Stimulated activated CD8-positive, alpha-beta memory T cell treated with anti-CD3 and anti-CD28 coated beads, Interleukin-7, amount 100 ng/mL, for 1 hour (primary cell): Measurements from ENCODE around the gene FLT4.
"Not testable (repeated sequence)": the region's sequence is repeated elsewhere in the genome, so short reads cannot be mapped to it uniquely, and the experiment has no call there.

ENCODE experiments used
- DNase-seq, 2 donors: peaks; one replicate each; pipeline ENCODE4 v3.0.0-alpha.2; 2020; ENCODE audit warnings: low read depth in 2 of 2

FLT4 gene

GRCh38 chr5:180649297-180650039 is at the start of gene FLT4:
Gene FLT4, minus strand, starts transcription at chr5:180649600. Its CDS starts 55 bp downstream, at chr5:180649545.
- DNase-seq = no peak

- no peak for DNase-seq
Measured at GRCh38 chr5:180699042-180699441, 49.6 kb upstream of the FLT4 start.

GRCh38 chr5:180696116-180696515 is 46.7 kb upstream of the FLT4 start:
- DNase-seq = no peak

DNA sequence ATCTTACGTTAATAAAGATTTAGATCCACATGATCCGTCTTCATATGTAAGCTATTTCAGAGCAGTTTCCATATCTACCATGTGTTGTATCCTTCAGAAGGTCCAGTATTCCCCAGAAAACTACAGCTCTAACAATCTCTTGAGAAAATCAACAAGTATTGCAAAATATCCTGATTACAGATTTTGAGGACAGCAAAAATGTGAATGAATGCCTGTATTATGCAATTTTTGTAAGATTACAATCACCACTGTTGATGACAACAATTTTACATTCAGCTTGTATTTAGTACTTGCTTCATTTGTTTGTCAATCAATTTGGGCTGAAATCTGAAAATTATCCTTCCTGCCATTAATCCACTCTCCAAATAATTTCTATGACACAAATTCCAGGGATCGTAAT is 43.0 kb upstream of the FLT4 start:
- no peak for DNase-seq

GRCh38 chr5:180691046-180691445 is 41.6 kb upstream of the FLT4 start:
- DNase-seq = no peak

GRCh38 chr5:180690562-180690961 is 41.2 kb upstream of the FLT4 start:
- DNase-seq = no peak

DNA sequence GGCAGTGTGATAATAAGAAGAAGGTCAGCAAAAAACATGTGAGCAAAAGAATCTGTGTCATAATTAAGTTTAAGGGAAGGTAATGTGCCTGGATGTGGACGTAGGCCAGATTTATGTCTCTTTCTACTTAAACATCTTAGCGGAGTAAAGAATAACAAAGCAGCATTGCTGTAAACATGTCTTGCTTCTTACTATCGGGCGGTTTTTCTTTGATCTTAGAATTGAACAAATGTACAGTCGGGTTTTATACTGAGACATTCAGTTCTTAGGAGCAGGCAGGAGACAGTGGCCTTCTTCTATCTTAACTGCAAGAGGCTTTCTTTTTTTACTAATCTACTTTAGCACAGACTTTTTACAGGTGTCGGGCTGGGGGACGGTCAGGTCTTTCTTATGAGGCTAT is 40.4 kb upstream of the FLT4 start:
- no peak for DNase-seq

GRCh38 chr5:180689071-180689694 is 39.8 kb upstream of the FLT4 start:
- no peak for DNase-seq

GRCh38 chr5:180688330-180689070 is 39.1 kb upstream of the FLT4 start:
- DNase-seq = no peak

DNA sequence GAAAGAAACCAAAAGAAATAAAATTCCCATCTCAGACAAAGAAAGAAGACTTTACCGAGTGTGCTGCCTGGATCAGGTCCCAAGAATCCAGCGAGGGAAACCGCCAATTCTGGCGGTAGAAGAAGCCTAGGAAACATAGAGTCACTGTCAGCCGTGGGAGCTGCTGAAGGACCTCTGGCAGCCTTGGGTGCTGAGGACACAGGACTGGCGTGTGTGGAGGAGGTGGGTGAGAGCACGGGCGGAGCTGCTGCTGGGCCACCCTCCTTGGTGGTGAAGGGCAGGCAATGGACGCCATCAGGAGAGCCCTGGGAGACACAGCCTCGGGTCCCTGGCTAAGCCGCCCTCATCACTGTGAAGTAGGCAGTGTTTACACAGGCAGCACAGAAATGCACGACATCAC is 37.4 kb upstream of the FLT4 start:
- DNase-seq = not testable (repeated sequence)

DNA sequence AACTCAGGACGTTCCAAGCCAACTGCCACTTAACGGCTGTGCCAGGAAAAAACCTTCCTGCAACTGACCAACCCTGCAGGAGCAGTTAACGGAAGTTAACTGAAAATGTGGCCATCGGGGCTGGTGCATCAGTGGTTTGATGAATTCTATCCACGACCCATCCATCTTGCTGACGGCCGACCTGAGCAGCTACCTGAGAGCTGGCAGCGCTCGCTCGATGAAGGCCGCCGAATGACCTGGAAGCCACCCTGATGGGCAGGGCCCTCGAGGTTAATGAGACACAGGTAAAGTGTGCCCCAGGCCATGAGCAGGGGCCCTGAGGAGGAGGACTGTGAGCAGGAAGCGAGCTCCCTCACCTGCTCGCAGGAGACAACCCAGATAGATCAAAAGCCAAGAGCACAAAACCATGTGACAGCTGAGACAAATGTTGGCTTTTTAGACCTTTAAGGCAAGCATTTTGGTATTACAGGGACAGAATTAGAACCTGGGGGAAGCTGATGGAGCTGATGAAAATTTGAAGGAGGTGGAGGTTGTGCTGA is 35.3 kb upstream of the FLT4 start:
- DNase-seq = no peak

GRCh38 chr5:180683220-180683922 is 34.0 kb upstream of the FLT4 start:
- no peak for DNase-seq

GRCh38 chr5:180682560-180682959 is 33.2 kb upstream of the FLT4 start:
- no peak for DNase-seq

GRCh38 chr5:180682008-180682407 is 32.6 kb upstream of the FLT4 start:
- not testable (repeated sequence) for DNase-seq

DNA sequence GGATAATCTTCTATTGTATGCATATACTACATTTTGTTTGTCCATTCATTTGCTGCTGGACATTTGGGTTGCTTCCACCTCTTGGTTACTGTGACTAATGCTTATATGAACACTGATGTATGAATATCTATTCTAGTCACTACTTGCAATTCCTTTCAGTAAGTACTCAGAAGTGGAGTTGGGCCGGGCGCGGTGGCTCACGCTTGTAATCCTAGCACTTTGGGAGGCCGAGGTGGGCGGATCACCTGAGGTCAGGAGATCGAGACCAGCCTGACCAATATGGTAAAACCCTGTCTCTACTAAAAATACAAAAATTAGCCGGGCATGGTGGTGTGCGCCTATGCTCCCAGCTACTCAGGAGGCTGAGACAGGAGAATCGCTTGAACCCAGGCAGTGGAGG is 28.9 kb upstream of the FLT4 start:
- DNase-seq = not testable (repeated sequence)

- DNase-seq = no peak
Measured at GRCh38 chr5:180675036-180675635, 25.7 kb upstream of the FLT4 start.

DNA sequence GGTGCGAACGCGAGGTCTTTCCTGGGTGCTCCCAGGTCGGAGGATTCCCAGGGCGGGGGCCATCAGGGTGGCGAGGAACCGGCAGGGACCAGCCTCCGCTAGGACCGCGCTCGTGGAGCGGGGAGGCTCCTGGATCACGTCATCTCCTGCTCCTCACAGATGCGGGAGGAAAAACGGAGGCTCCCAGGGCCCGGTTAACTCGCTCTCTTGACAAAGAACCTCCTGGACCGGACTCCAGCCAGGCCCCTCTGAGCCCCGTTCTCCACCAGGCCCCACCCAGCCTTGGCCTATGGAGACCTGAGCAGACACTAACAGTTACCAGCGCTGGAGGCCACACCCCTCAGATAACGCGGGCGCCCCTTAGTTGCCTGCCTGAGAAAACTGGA is 24.7 kb upstream of the FLT4 start:
- DNase-seq = not testable (repeated sequence)

GRCh38 chr5:180673371-180674089 is 24.1 kb upstream of the FLT4 start:
- no peak for DNase-seq

GRCh38 chr5:180671958-180672524 is 22.6 kb upstream of the FLT4 start:
- DNase-seq = not testable (repeated sequence)

- peak in 1 of 2 donors; percentile 12 for DNase-seq
Measured at GRCh38 chr5:180670586-180671359, 21.4 kb upstream of the FLT4 start.
